Measurements from ENCODE around the gene MORN4. TPM values are rescaled to one million over a fixed set of nuclear protein-coding genes. Genes with fewer than 3 reads are reported as not detected.

The MORN4 gene
- polyA plus RNA-seq, 1 of the 3 experiments (the other 2 are of a cell fraction): 31.4 TPM

GRCh38 chr10:97647556-97647955, 14.3 kb upstream of the MORN4 start (continued):
- TF ChIP-seq RXRA (IDR thresholded peaks at IDR 0.05; ENCODE audit: borderline replicate concordance, low read depth): no peak
- TF ChIP-seq TCF12 (IDR thresholded peaks at IDR 0.05): no peak
- no peak for TF ChIP-seq CHD2 (IDR thresholded peaks at IDR 0.05; ENCODE audit: low read length, partially characterized antibody)

- Histone ChIP-seq H3K9me3 (no peaks in the 10 kb centered on the region), H3K27me3 (ENCODE audit: insufficient read depth) (no peaks in the 10 kb centered on the region), H3K4me3 (ENCODE audit: low read depth in 2 of 2, low read length in 1 of 2) (no peak overlapping the region), H3K36me3 (replicated peaks in 1 of 2; ENCODE audit: control insufficient read depth in 1 of 2, insufficient read depth in 2 of 2, low read length in 1 of 2) (peaks cover 14 to 25% of the 10 kb centered on the region in 2 experiments), H3F3A (replicated peaks; ENCODE audit: insufficient read depth) (peaks cover 36% of the 10 kb centered on the region), H4K20me1 (ENCODE audit: insufficient read depth) (peaks cover 6% of the 10 kb centered on the region; the same call in 1 of the 2 replicates), H3K9ac (no peak overlapping the region), H3K4me1 (ENCODE audit: control insufficient read depth in 1 of 2, insufficient read depth in 2 of 2, low read depth in 1 of 2, low read length in 1 of 2) (peaks cover 6 to 15% of the 10 kb centered on the region in 2 experiments; a peak in 3 of 4 replicates), H3K79me2 (ENCODE audit: insufficient read depth) (peaks cover 76% of the 10 kb centered on the region), H2AFZ (ENCODE audit: low read depth) (no peak overlapping the region), H3K27ac (ENCODE audit: low read depth in 2 of 2, low read length in 1 of 2) (no peak overlapping the region), H3K4me2 (no peak overlapping the region), H3K9me2 (no peaks in the 10 kb centered on the region)
- 97% methylated on average over 4 of the region's 4 CpGs for WGBS (ENCODE audit: low lambda C conversion rate)
- ChIA-PET POLR2A (no interaction called here), CTCF (interaction anchor here (1.3 to 1.6 kb wide), 2 partner anchors 32 to 56 kb away, joined by 3 read pairs; no protein-coding TSS in a partner anchor)
- no peak for TF ChIP-seq FOSL2 (IDR thresholded peaks at IDR 0.05; ENCODE audit: borderline replicate concordance, low read depth)
- TF ChIP-seq EZH2phosphoT487 (IDR thresholded peaks at IDR 0.05; ENCODE audit: borderline replicate concordance, low read depth): no peak
- TF ChIP-seq IRF3 (IDR thresholded peaks at IDR 0.05; ENCODE audit: low read depth, low read length): no peak
- TF ChIP-seq TCF12 (IDR thresholded peaks at IDR 0.05): no peak
- TF ChIP-seq FOXJ3 (CRISPR knock-in tag; IDR thresholded peaks at IDR 0.05): no peak
- no peak for TF ChIP-seq GATA2 (CRISPR knock-in tag; IDR thresholded peaks at IDR 0.05)
- no peak for TF ChIP-seq USF2 (IDR thresholded peaks at IDR 0.05; ENCODE audit: borderline replicate concordance, low read depth, low read length)
- no peak for TF ChIP-seq EP300 (IDR thresholded peaks at IDR 0.05; ENCODE audit: borderline replicate concordance in 1 of 2, low read depth in 1 of 2, low read length in 1 of 2)
- TF ChIP-seq, protein P1, sequence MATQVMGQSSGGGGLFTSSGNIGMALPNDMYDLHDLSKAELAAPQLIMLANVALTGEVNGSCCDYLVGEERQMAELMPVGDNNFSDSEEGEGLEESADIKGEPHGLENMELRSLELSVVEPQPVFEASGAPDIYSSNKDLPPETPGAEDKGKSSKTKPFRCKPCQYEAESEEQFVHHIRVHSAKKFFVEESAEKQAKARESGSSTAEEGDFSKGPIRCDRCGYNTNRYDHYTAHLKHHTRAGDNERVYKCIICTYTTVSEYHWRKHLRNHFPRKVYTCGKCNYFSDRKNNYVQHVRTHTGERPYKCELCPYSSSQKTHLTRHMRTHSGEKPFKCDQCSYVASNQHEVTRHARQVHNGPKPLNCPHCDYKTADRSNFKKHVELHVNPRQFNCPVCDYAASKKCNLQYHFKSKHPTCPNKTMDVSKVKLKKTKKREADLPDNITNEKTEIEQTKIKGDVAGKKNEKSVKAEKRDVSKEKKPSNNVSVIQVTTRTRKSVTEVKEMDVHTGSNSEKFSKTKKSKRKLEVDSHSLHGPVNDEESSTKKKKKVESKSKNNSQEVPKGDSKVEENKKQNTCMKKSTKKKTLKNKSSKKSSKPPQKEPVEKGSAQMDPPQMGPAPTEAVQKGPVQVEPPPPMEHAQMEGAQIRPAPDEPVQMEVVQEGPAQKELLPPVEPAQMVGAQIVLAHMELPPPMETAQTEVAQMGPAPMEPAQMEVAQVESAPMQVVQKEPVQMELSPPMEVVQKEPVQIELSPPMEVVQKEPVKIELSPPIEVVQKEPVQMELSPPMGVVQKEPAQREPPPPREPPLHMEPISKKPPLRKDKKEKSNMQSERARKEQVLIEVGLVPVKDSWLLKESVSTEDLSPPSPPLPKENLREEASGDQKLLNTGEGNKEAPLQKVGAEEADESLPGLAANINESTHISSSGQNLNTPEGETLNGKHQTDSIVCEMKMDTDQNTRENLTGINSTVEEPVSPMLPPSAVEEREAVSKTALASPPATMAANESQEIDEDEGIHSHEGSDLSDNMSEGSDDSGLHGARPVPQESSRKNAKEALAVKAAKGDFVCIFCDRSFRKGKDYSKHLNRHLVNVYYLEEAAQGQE (IDR thresholded peaks at IDR 0.05; ENCODE audit: low read depth, low read length): no peak
- TF ChIP-seq RXRA (IDR thresholded peaks at IDR 0.05; ENCODE audit: borderline replicate concordance, low read depth): no peak
- TF ChIP-seq, protein P2, sequence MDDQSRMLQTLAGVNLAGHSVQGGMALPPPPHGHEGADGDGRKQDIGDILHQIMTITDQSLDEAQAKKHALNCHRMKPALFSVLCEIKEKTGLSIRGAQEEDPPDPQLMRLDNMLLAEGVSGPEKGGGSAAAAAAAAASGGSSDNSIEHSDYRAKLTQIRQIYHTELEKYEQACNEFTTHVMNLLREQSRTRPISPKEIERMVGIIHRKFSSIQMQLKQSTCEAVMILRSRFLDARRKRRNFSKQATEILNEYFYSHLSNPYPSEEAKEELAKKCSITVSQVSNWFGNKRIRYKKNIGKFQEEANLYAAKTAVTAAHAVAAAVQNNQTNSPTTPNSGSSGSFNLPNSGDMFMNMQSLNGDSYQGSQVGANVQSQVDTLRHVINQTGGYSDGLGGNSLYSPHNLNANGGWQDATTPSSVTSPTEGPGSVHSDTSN (IDR thresholded peaks at IDR 0.05): no peak
- no peak for TF ChIP-seq NFIC (IDR thresholded peaks at IDR 0.05; ENCODE audit: borderline replicate concordance)
- TF ChIP-seq MXI1 (IDR thresholded peaks at IDR 0.05; ENCODE audit: low read depth, low read length): no peak
- no peak for TF ChIP-seq YY1 (IDR thresholded peaks at IDR 0.05; ENCODE audit: low read depth)
- TF ChIP-seq ELF1 (IDR thresholded peaks at IDR 0.05): no peak
- no peak for DNase-seq
Measured at GRCh38 chr10:97644936-97645335, 11.6 kb upstream of the MORN4 start.
